Fibroblast of skin of back (primary cell): ENCODE data around the gene CPLANE2.
A peak's percentile ranks its signal among the peaks of the same experiment; 100 is the strongest.
"Not testable (repeated sequence)": the region's sequence is repeated elsewhere in the genome, so short reads cannot be mapped to it uniquely, and the experiment has no call there.

ENCODE experiments used
- DNase-seq: peaks from one replicate; pipeline ENCODE4 v3.0.0-alpha.2; 2013

The CPLANE2 gene

GRCh38 chr1:16229976-16230740 is 6.8 kb downstream of the CPLANE2 start:
- no peak for DNase-seq

GRCh38 chr1:16226490-16227179 is 10.3 kb downstream of the CPLANE2 start:
- no peak for DNase-seq

DNA sequence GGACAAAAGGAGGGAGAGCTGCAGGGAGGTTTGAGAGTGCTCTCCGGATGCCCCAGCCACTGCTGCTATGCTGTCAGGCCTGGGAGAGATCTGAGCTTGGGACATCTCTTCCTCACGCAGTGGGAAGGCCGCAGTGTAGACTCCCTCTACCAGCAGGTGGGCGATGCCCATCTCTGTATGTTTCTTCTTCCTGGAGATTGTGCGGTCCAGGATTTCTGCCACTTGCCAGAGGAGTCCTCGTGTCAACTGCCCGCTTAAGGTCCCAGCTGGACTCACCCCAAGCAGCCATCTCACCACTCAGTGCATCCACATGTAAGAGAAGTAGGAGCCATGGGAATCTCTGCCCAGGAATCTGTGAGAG is 10.9 kb downstream of the CPLANE2 start:
- no peak for DNase-seq

GRCh38 chr1:16224472-16224871 is 12.5 kb downstream of the CPLANE2 start:
- no peak for DNase-seq

DNA sequence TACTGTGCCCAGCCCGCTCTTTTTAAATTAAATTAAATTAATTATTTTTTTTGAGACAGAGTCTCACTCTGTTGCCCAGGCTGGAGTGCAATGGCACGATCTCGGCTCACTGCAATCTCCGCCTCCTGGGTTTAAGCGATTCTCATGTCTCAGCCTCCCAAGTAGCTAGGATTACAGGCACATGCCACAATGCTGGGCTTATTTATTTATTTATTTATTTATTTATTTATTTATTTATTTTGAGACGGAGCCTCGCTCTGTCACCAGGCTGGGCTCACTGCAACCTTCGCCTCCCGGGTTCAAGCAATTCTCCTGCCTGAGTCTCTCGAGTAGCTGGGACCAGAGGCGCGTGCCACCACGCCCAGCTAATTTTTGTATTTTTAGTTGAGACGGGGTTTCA is 14.3 kb downstream of the CPLANE2 start:
- DNase-seq = not testable (repeated sequence)

- no peak for DNase-seq
Measured at GRCh38 chr1:16221499-16221898, 15.5 kb downstream of the CPLANE2 start.

- no peak for DNase-seq
Measured at GRCh38 chr1:16219968-16220500, 16.9 kb downstream of the CPLANE2 start.

GRCh38 chr1:16218674-16219071 is 18.3 kb downstream of the CPLANE2 start:
- no peak for DNase-seq

GRCh38 chr1:16218014-16218673 is 18.8 kb downstream of the CPLANE2 start:
- no peak for DNase-seq

GRCh38 chr1:16217061-16217785 is 19.8 kb downstream of the CPLANE2 start:
- peak; percentile 94 for DNase-seq

DNA sequence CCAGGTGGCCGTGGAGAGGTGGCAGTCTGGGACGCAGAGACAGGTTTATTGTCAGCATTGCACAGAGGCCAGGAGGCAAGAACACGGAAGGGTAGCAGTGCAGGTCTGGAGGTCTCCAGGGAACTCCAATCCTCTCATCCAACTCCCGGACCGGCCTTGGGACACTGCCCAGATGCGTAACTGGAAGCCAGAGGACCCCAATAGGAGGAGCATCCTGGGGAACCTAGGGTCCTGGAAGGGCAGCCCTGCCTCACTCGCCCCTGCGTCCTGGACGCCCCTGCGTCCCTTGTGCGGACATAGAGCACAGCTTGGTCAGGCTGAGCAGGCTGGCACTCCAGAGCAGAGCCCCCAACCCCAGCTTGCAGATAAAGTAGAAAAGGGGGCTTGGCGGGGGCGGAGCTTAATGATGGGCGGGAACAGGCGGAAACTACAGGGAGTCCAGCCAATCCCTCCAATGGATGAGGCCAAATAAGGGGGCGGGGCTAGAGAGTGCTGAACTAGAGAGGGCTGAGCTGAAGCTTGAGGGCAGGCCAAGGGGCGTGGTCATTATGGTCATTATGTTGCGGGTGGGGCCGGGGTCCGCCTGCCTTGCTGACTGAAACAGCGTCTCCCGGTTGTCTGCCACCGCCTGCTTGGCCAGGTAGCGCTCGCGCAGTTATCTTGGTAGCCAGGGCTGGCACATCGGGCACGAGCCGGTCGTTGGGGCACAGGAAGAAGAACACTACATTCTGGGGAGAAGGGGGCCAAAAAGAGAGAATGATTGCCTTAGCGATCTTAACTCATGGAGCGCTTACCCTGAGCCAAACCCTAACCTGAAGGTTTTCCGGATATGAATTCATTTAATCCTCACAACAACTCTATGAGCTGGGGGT is 20.9 kb downstream of the CPLANE2 start:
- peak; percentile 71 for DNase-seq

DNA sequence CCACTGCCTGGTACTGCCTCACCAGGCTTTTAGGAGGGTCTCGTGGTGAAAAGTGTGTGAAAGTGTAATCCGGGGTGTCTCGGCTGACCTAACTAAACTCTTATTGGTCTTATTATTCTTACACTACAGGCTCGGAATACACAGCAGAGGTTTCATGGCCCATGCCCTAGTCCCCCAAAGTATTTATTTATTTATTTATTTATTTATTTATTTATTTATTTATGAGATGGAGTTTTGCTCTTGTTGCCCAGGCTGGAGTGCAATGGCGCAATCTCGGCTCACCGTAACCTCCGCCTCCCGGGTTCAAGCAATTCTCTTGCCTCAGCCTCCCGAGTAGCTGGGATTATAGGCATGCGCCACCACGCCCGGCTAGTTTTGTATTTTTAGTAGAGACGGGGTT is 21.7 kb downstream of the CPLANE2 start:
- DNase-seq = not testable (repeated sequence)

DNA sequence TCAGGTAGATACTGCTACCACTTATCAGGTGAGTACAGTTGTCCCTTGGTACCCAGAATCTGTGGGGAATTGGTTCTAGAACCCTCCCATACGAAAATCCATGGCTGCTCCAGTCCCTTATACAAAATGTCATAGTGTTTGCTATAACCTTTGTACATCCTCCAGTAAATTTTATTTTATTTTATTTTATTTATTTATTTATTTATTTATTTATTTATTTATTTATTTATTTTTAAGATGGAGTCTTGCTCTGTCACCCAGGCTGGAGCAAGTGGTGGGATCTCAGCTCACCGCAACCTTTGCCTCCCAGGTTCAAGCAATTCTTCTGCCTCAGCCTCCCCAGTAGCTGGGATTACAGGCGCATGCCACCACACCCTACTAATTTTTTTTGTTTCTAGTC is 23.4 kb downstream of the CPLANE2 start:
- not testable (repeated sequence) for DNase-seq

DNA sequence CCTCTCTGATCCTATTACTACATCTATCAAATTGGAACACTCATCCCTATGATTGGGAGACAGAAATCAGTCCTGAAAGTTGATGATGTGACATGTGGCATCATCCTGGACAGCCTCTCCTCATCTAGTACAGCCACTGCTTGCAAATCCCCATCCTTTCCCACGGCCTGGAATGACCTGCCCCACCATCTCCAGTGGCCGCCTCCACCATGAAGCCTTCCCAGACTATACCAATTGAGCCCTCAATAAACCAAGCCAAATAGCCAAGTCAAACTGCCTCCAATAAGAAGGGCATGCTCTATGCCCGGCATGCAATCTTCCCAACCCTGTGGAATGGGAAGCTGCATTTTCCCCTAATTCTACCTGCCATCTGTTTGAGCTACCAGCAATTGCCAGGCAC is 24.0 kb downstream of the CPLANE2 start:
- no peak for DNase-seq

DNA sequence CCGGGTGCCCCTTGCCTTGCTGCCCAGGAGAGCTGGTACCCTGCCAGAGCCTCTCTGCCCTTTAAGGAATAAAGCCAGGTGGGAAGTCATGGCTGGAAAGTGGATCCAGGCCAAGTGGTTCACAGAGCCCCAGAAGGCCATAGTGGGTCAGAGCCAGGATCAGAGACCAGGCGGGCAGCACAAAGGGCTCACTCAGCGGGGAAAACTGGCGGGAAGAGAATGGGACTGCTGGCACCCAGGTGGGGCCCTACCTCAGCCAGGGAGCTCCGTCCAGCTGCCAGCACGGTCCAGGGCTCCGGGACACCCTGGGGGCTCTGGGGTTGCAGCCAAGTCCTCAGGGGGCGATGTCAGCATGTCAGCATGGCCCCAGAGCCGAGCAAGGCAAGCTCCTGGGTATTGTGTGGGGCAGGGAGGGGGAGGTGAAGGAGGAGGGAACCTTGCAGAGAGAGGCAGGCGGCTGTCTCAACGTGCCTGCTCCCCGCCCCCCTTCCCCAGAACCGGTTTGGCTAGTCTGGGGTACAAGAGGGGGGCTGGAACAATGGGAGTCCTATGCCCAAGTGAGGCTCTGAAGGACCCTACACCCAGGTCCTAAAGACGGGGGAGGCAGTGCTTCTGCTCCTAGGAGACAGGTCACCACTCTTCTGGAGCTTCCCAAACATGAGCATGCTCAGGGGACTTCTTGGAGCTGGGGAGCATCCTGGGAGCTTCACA is 24.6 kb downstream of the CPLANE2 start, which contains the start of gene ARHGEF19:
TSS of gene ARHGEF19 (minus strand) at position 402 of the 711 bp plus-strand sequence. CDS start 3,598 bp downstream, outside the sequence.
- DNase-seq = no peak

GRCh38 chr1:16211824-16212223 is 25.2 kb downstream of the CPLANE2 start:
- no peak for DNase-seq

DNA sequence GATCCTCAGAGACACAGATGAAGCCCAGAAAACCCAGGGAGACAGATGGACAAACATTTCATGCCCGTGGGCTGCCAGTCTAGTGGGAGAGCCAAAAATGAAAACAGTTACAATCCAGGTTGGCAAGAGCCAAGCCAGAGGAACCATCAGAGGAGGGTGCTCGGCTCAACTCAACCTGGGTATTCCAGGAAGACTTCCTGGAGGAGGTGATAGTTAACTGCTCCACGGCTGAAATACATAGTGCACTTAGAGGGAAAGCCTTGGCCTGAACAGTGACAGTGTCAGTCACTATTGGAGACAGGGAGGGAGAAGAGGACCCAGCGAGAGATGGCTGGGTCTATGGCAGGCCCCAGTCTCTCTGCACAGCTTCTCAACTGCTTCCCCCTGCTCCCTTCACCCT is 26.4 kb downstream of the CPLANE2 start:
- DNase-seq = no peak

GRCh38 chr1:16209847-16210407 is 27.1 kb downstream of the CPLANE2 start:
- DNase-seq = no peak

GRCh38 chr1:16209132-16209846 is 27.7 kb downstream of the CPLANE2 start:
- no peak for DNase-seq
